Measurements from ENCODE around the gene BSPRY. TPM values are rescaled to one million over a fixed set of nuclear protein-coding genes. Genes with fewer than 3 reads are reported as not detected.

BSPRY gene
- total RNA-seq, 1 donor from 2014 or later, result 1.3 TPM

DNA sequence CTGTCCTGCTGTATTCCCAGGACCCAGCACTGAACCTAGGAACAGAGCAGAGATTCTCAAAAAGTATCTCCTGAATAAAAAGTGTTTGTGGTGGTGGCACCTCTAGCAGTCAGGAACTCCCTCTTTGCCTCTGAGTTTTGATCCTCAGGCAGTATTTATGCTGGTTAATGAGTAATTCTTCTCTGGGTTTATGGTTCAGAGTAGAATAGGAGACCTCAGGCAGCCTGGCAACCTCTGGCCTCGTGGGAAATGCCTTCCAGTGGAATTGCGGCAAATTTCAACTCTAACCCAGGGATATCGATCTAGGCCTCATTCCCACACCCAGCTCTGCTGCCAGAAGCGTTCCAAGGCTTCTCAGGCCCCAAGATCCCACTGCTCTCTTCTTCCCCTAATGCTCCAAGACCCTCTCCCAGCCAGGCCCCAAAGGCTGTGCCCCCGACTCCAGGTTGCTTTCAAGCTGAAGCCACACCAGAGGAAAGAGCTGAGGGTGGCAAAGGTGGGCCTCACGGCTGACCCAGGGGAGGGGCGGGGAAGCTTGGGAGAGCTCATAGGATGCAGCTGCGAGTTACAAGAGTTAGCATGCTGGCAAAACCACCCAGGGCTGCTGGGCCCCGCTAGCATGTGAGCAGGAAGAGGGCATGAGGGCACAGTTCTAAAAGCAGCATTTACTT is 38.4 kb downstream of the BSPRY start:
- POLR2A ChIA-PET, result no interaction called here
- CTCF ChIA-PET, result interaction anchor here (1.1 to 1.4 kb wide), 2 partner anchors 268 to 270 kb away, joined by 3 read pairs; no protein-coding TSS in a partner anchor
- peaks cover 51% of the 10 kb centered on the region for H3K36me3 Mint-ChIP-seq (ENCODE audit: low read depth)
- no peak overlapping the region for H3K27ac Mint-ChIP-seq
- no peaks in the 10 kb centered on the region for H3K4me1 Mint-ChIP-seq
- no peak overlapping the region for H3K4me3 Mint-ChIP-seq
- no peaks in the 10 kb centered on the region for H3K9me3 Mint-ChIP-seq
- ATAC-seq (ENCODE audit: low read depth), result no peak
- DNase-seq, result no peak
- TF ChIP-seq, protein P1, sequence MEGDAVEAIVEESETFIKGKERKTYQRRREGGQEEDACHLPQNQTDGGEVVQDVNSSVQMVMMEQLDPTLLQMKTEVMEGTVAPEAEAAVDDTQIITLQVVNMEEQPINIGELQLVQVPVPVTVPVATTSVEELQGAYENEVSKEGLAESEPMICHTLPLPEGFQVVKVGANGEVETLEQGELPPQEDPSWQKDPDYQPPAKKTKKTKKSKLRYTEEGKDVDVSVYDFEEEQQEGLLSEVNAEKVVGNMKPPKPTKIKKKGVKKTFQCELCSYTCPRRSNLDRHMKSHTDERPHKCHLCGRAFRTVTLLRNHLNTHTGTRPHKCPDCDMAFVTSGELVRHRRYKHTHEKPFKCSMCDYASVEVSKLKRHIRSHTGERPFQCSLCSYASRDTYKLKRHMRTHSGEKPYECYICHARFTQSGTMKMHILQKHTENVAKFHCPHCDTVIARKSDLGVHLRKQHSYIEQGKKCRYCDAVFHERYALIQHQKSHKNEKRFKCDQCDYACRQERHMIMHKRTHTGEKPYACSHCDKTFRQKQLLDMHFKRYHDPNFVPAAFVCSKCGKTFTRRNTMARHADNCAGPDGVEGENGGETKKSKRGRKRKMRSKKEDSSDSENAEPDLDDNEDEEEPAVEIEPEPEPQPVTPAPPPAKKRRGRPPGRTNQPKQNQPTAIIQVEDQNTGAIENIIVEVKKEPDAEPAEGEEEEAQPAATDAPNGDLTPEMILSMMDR (IDR thresholded peaks at IDR 0.05), result no peak
- intact Hi-C loops (cut with micrococcal nuclease), result no loop called here
- H3K27me3 Mint-ChIP-seq, result no peaks in the 10 kb centered on the region

DNA sequence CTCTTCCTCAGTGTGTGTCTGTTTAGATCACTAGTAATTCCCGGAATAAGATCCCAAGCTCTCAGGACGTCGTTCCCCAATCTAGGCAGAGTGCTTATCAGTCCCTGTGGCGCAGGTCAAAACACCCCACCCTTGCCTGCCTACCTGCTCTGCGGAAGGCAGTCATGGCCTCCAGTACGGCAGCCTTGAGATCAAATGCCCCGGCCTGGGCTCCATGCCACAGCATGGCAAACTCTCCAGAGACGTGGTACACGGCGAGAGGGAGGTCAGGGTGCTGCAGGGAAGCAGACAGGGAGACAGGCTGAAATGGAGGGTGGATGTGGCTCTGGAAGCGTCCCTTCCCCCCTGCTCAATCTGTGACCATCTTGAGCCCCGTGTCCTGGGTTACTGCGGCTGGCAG is 39.5 kb downstream of the BSPRY start:
- intact Hi-C loops (cut with micrococcal nuclease), result no loop called here
- Mint-ChIP-seq H3K27me3 (no peaks in the 10 kb centered on the region), H3K36me3 (ENCODE audit: low read depth) (peaks cover 57% of the 10 kb centered on the region), H3K27ac (no peak overlapping the region), H3K9me3 (no peaks in the 10 kb centered on the region), H3K4me3 (no peak overlapping the region), H3K4me1 (no peaks in the 10 kb centered on the region)
- TF ChIP-seq, protein P1 (IDR thresholded peaks at IDR 0.05), result no peak
- CTCF ChIA-PET, result no interaction called here
- POLR2A ChIA-PET, result no interaction called here
- ATAC-seq (ENCODE audit: low read depth) (no peak), DNase-seq (no peak)

DNA sequence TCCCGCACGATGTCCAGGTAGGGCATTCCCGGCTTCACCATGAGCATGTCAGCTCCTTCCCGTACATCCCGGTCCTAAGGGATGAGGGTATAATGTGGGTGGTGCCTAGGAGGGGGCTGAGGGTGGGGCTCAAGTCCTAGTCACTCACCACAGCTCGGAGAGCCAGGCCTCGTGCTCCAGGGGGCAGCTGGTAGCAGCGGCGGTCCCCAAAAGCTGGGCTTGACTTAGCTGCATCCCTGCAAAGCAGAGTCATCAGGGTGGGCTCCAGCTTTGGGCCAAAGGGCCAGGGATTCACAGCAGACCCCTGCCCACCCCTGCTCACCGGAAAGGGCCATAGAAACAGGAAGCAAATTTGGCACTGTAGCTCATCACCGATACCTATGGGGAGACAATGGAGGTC is 40.1 kb downstream of the BSPRY start:
- TF ChIP-seq, protein P1 (IDR thresholded peaks at IDR 0.05), result no peak
- intact Hi-C loops (cut with micrococcal nuclease), result no loop called here
- H3K36me3 Mint-ChIP-seq (ENCODE audit: low read depth), result peaks cover 57% of the 10 kb centered on the region
- no peak for DNase-seq
- ChIA-PET POLR2A (no interaction called here), CTCF (no interaction called here)
- no peaks in the 10 kb centered on the region for H3K4me1 Mint-ChIP-seq
- no peak overlapping the region for H3K4me3 Mint-ChIP-seq
- ATAC-seq (ENCODE audit: low read depth), result no peak
- no peak overlapping the region for H3K27ac Mint-ChIP-seq
- no peaks in the 10 kb centered on the region for H3K27me3 Mint-ChIP-seq
- no peaks in the 10 kb centered on the region for H3K9me3 Mint-ChIP-seq

DNA sequence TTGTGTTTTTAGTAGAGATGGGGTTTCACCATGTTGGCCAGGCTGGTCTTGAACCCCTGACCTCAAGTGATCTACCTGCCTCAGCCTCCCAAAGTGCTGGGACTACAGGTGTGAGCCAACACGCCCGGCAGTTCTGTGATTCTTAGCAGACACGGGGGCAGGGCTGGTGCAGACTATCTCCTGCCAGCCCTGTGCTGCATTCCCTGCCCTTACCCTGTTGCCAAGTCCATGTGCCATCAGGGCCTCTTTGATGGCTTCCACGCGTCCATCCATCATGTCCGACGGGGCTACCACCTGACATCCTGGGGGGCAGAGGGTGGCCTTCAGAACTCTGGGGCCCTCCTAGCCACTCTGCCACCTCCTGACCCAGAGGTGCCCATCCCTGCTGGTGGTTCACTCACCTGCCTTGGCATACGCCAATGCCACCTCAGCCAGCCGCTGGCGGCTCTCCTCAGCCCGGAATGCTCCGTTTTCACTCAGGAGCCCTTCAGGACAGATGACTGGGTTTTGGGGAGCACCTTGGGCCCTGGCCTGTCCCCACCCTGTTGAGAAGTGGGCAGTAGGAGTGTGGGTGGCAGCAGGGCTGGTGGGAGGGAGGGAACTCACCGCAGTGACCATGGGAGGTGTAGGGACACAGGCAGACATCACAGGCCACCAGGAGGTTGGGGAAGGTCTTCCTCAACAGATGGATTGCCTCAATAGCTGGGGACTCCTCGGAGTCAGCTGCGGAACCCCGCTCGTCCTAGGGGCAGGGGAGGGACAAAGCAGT is 41.0 kb downstream of the BSPRY start:
- POLR2A ChIA-PET, result no interaction called here
- H3K36me3 Mint-ChIP-seq (ENCODE audit: low read depth), result peaks cover 63% of the 10 kb centered on the region
- no peaks in the 10 kb centered on the region for H3K9me3 Mint-ChIP-seq
- no peaks in the 10 kb centered on the region for H3K4me1 Mint-ChIP-seq
- no peak for ATAC-seq (ENCODE audit: low read depth)
- intact Hi-C loops (cut with micrococcal nuclease), result no loop called here
- no peak overlapping the region for H3K27ac Mint-ChIP-seq
- DNase-seq, result no peak
- no peak overlapping the region for H3K4me3 Mint-ChIP-seq
- TF ChIP-seq, protein P1 (IDR thresholded peaks at IDR 0.05), result no peak
- no peaks in the 10 kb centered on the region for H3K27me3 Mint-ChIP-seq
- CTCF ChIA-PET, result no interaction called here

DNA sequence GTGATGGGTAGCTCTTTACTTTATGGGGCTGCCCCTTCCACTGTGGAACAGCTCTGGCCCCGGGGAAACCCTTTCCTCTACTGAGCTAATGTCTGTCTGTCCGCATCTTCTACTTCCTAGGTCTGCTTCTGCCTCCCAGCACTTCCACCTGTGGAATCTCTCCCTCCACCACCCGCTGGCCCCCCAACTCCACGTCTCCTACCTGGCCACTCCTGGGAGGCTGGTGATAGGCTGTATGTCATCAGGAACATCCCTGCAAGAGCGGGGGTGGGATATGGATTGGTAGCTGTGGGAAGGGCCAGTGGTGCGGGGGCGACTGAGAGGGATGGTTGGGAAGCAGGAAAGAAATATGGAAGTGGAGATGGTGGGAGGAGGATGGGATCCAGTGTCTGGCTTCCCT is 42.6 kb downstream of the BSPRY start:
- ChIA-PET CTCF (no interaction called here), POLR2A (no interaction called here)
- TF ChIP-seq, protein P1 (IDR thresholded peaks at IDR 0.05), result no peak
- intact Hi-C loops (cut with micrococcal nuclease), result no loop called here
- ATAC-seq (ENCODE audit: low read depth) (no peak), DNase-seq (no peak)
- no peaks in the 10 kb centered on the region for H3K27me3 Mint-ChIP-seq
- no peak overlapping the region for H3K4me3 Mint-ChIP-seq
- no peak overlapping the region for H3K27ac Mint-ChIP-seq
- no peaks in the 10 kb centered on the region for H3K4me1 Mint-ChIP-seq
- H3K9me3 Mint-ChIP-seq, result no peaks in the 10 kb centered on the region
- H3K36me3 Mint-ChIP-seq (ENCODE audit: low read depth), result peaks cover 62% of the 10 kb centered on the region

Measured in activated B cell treated with CpG ODN at 0.5 μM for 24 hours (primary cell).